Measurements from ENCODE around the gene STARD13. TPM values are rescaled to one million over a fixed set of nuclear protein-coding genes. Genes with fewer than 3 reads are reported as not detected.

Gene STARD13
- total RNA-seq, 1 donor = 28.2 TPM

GRCh38 chr13:33289966-33290365, 4.4 kb upstream of the STARD13 start:
- Histone ChIP-seq H3K4me3 (ENCODE audit: insufficient read depth, low read length) (no peak overlapping the region), H3K79me2 (ENCODE audit: insufficient read depth, low read length) (peaks cover 10% of the 10 kb centered on the region), H3K9me3 (ENCODE audit: low read depth, low read length) (no peaks in the 10 kb centered on the region), H3K27me3 (ENCODE audit: insufficient read depth, low read length) (no peaks in the 10 kb centered on the region), H3K4me1 (ENCODE audit: insufficient read depth, low read length) (peaks cover 13% of the 10 kb centered on the region), H3K27ac (ENCODE audit: low read depth, low read length) (peak overlapping the region; percentile 9), H3K36me3 (ENCODE audit: insufficient read depth, low read length) (no peaks in the 10 kb centered on the region), H2AFZ (ENCODE audit: low read length) (no peak overlapping the region), H4K20me1 (ENCODE audit: insufficient read depth, low read length) (no peaks in the 10 kb centered on the region), H3K4me2 (ENCODE audit: insufficient read depth, low read length) (no peak overlapping the region)
- TF ChIP-seq CTCF (IDR thresholded peaks at IDR 0.05; ENCODE audit: extremely low read depth, low read depth, low read length) = no peak
- no peak for DNase-seq (ENCODE audit: insufficient read length, low spot score, missing footprints)

DNA sequence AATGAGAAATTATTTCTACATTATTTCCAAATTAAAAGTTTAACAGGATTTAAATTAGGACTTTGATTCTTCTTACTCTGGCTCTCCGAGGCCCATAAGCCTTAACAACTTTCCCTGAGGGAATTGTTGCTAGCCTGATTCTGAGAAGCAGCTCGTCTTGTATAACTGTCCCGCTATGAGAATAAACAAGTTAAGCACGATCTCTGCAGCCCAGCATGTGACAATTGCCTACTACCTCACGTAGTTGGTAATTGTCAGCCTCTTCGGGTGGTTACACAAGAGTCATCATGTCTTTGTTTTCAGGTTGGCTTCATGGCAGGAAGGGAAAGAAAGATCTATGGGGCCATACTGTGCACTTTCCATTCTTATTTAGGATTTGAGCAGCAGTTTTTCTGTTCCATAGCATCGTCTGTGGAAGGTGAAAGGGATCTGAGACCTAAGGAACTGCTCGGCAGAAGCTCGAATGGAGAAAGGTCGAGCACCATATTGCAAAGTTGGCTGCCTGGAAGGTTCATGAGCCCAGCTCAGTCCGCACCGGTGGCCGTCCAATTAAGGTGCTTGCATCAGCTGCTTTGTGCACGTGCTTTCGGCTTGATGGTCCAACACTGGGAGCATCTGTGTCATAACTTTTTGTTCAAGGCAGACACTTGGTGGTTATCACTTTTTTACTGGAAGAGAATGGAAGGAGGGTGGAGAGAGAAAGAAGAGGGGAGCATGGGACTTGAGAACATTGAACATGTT, 1.8 kb upstream of the STARD13 start:
- Histone ChIP-seq H3K79me2 (ENCODE audit: insufficient read depth, low read length) (peaks cover 34% of the 10 kb centered on the region), H3K9me3 (ENCODE audit: low read depth, low read length) (no peaks in the 10 kb centered on the region), H3K4me2 (ENCODE audit: insufficient read depth, low read length) (no peak overlapping the region), H3K4me3 (ENCODE audit: insufficient read depth, low read length) (no peak overlapping the region), H2AFZ (ENCODE audit: low read length) (peak overlapping the region; percentile 53), H3K4me1 (ENCODE audit: insufficient read depth, low read length) (peaks cover 22% of the 10 kb centered on the region), H3K27me3 (ENCODE audit: insufficient read depth, low read length) (no peaks in the 10 kb centered on the region), H3K36me3 (ENCODE audit: insufficient read depth, low read length) (no peaks in the 10 kb centered on the region), H3K27ac (ENCODE audit: low read depth, low read length) (no peak overlapping the region), H4K20me1 (ENCODE audit: insufficient read depth, low read length) (no peaks in the 10 kb centered on the region)
- DNase-seq (ENCODE audit: insufficient read length, low spot score, missing footprints) = no peak
- no peak for TF ChIP-seq CTCF (IDR thresholded peaks at IDR 0.05; ENCODE audit: extremely low read depth, low read depth, low read length)

DNA sequence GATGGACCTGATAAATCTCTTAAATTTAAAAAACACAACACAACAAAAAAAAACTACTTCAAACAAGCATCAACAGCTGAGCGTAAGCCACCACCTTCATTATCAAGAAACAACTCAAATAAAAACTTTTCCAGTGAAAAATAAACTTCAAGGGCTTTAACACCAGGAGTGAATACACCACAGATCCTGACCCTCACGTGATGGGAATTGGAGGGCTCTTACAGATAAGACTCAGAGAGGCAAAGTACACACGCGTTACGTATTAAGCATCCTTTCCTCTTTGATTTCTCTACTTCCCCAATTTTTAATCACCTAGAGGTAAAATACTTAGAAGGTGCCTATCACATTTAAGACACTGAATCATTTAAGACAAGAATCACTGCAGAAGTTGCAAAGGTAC, 573 bp upstream of the STARD13 start:
- peaks cover 44% of the 10 kb centered on the region for H3K79me2 ChIP-seq (ENCODE audit: insufficient read depth, low read length)
- H3K27ac ChIP-seq (ENCODE audit: low read depth, low read length) = peak overlapping the region; percentile 99
- DNase-seq (ENCODE audit: insufficient read length, low spot score, missing footprints) = no peak
- H3K36me3 ChIP-seq (ENCODE audit: insufficient read depth, low read length) = peaks cover 6% of the 10 kb centered on the region
- H2AFZ ChIP-seq (ENCODE audit: low read length) = no peak overlapping the region
- H4K20me1 ChIP-seq (ENCODE audit: insufficient read depth, low read length) = no peaks in the 10 kb centered on the region
- peak overlapping the region; percentile 86 for H3K4me3 ChIP-seq (ENCODE audit: insufficient read depth, low read length)
- no peaks in the 10 kb centered on the region for H3K27me3 ChIP-seq (ENCODE audit: insufficient read depth, low read length)
- H3K4me1 ChIP-seq (ENCODE audit: insufficient read depth, low read length) = peaks cover 33% of the 10 kb centered on the region
- no peaks in the 10 kb centered on the region for H3K9me3 ChIP-seq (ENCODE audit: low read depth, low read length)
- peak overlapping the region; percentile 82 for H3K4me2 ChIP-seq (ENCODE audit: insufficient read depth, low read length)
- TF ChIP-seq CTCF (IDR thresholded peaks at IDR 0.05; ENCODE audit: extremely low read depth, low read depth, low read length) = no peak

DNA sequence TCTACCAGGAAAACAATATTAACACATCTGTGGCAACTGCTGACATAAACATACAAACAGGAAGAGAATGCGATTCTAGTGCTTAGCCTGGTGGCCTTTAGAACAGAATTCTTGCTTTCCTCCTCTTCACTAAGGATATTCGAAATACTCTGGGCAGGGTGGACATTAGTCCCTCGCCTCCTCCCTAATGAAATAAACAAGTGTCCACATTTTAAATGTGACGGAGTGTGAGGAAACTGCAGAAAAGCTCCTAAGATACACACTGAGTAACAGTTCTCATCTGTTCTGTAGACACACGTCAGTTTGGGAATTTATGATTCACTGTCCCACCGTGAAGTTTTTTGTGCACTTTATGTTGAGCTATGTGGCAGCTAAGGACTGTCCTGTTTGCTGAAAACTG, 639 bp downstream of the STARD13 start:
- Histone ChIP-seq H3K9me3 (ENCODE audit: low read depth, low read length) (no peaks in the 10 kb centered on the region), H3K4me3 (ENCODE audit: insufficient read depth, low read length) (peak overlapping the region; percentile 86), H3K4me2 (ENCODE audit: insufficient read depth, low read length) (peak overlapping the region; percentile 90), H3K79me2 (ENCODE audit: insufficient read depth, low read length) (peaks cover 49% of the 10 kb centered on the region), H4K20me1 (ENCODE audit: insufficient read depth, low read length) (no peaks in the 10 kb centered on the region), H3K27ac (ENCODE audit: low read depth, low read length) (peak overlapping the region; percentile 99), H3K27me3 (ENCODE audit: insufficient read depth, low read length) (no peaks in the 10 kb centered on the region), H2AFZ (ENCODE audit: low read length) (no peak overlapping the region), H3K36me3 (ENCODE audit: insufficient read depth, low read length) (peaks cover 14% of the 10 kb centered on the region), H3K4me1 (ENCODE audit: insufficient read depth, low read length) (peaks cover 38% of the 10 kb centered on the region)
- DNase-seq (ENCODE audit: insufficient read length, low spot score, missing footprints) = no peak
- TF ChIP-seq CTCF (IDR thresholded peaks at IDR 0.05; ENCODE audit: extremely low read depth, low read depth, low read length) = no peak
